ENCODE measurements around the gene GPR146. TPM values are rescaled to one million over a fixed set of nuclear protein-coding genes. Genes with fewer than 3 reads are reported as not detected.

The GPR146 gene
- total RNA-seq, 2 donors from 2014 or later = 13.4 to 18.6 TPM

- peaks cover 0 to 31% of the 10 kb centered on the region in 2 donors for H3K4me1 ChIP-seq
- H3K27me3 ChIP-seq = no peaks in the 10 kb centered on the region
- no peak for TF ChIP-seq CTCF (IDR thresholded peaks at IDR 0.05)
- peaks cover 1% of the 10 kb centered on the region for H3K36me3 ChIP-seq
- no peak overlapping the region for H3K4me3 ChIP-seq
- H3K27ac ChIP-seq = no peak overlapping the region
- DNase-seq (ENCODE audit: low spot score) = no peak
- H3K9me3 ChIP-seq = no peaks in the 10 kb centered on the region
These were observed 19.0 kb downstream of the GPR146 start for GRCh38 chr7:1063361-1063760.

- DNase-seq (ENCODE audit: low spot score) = no peak
- no peak overlapping the region for H3K27ac ChIP-seq
- peaks cover 0 to 31% of the 10 kb centered on the region in 2 donors for H3K4me1 ChIP-seq
- no peaks in the 10 kb centered on the region for H3K9me3 ChIP-seq
- H3K4me3 ChIP-seq = no peak overlapping the region
- H3K27me3 ChIP-seq = no peaks in the 10 kb centered on the region
- no peak for TF ChIP-seq CTCF (IDR thresholded peaks at IDR 0.05)
- no peaks in the 10 kb centered on the region for H3K36me3 ChIP-seq
These were observed 20.2 kb downstream of the GPR146 start for GRCh38 chr7:1064581-1064980.

- no peaks in the 10 kb centered on the region for H3K27me3 ChIP-seq
- TF ChIP-seq CTCF (IDR thresholded peaks at IDR 0.05) = no peak
- peaks cover 0 to 29% of the 10 kb centered on the region in 2 donors for H3K4me1 ChIP-seq
- H3K9me3 ChIP-seq = no peaks in the 10 kb centered on the region
- no peak for DNase-seq (ENCODE audit: low spot score)
- H3K27ac ChIP-seq = peak overlapping the region in 1 of 2 donors; percentile 21
- no peaks in the 10 kb centered on the region for H3K36me3 ChIP-seq
- peak overlapping the region in 1 of 2 donors; percentile 37 for H3K4me3 ChIP-seq
These were observed 20.9 kb downstream of the GPR146 start for GRCh38 chr7:1065263-1065584.

- Histone ChIP-seq H3K4me1 (peaks cover 0 to 24% of the 10 kb centered on the region in 2 donors), H3K9me3 (no peaks in the 10 kb centered on the region), H3K4me3 (peak overlapping the region in 1 of 2 donors; percentile 37), H3K36me3 (no peaks in the 10 kb centered on the region), H3K27me3 (no peaks in the 10 kb centered on the region), H3K27ac (peak overlapping the region in 1 of 2 donors; percentile 21)
- peak; percentile 89 to 98 for TF ChIP-seq CTCF (IDR thresholded peaks at IDR 0.05)
- peak; percentile 85 for DNase-seq (ENCODE audit: low spot score)
These were observed 21.4 kb downstream of the GPR146 start for GRCh38 chr7:1065585-1066241.

- TF ChIP-seq CTCF (IDR thresholded peaks at IDR 0.05) = no peak
- Histone ChIP-seq H3K4me1 (peaks cover 0 to 19% of the 10 kb centered on the region in 2 donors), H3K27me3 (no peaks in the 10 kb centered on the region), H3K36me3 (no peaks in the 10 kb centered on the region), H3K27ac (no peak overlapping the region), H3K9me3 (no peaks in the 10 kb centered on the region), H3K4me3 (peak overlapping the region in 1 of 2 donors; percentile 37)
- DNase-seq (ENCODE audit: low spot score) = no peak
These were observed 21.9 kb downstream of the GPR146 start for GRCh38 chr7:1066242-1066588.

- no peak for DNase-seq (ENCODE audit: low spot score)
- H3K4me3 ChIP-seq = no peak overlapping the region
- H3K27me3 ChIP-seq = no peaks in the 10 kb centered on the region
- H3K27ac ChIP-seq = no peak overlapping the region
- no peak for TF ChIP-seq CTCF (IDR thresholded peaks at IDR 0.05)
- peaks cover 0 to 16% of the 10 kb centered on the region in 2 donors for H3K4me1 ChIP-seq
- no peaks in the 10 kb centered on the region for H3K9me3 ChIP-seq
- H3K36me3 ChIP-seq = no peaks in the 10 kb centered on the region
These were observed 23.7 kb downstream of the GPR146 start for GRCh38 chr7:1068013-1068412.

Data from right atrium auricular region (tissue), 2 donors.